Femur (tissue), 1 donor: ENCODE measurements around the gene AGXT.

Experiments
- DNase-seq: peaks from one replicate; pipeline ENCODE4 v3.0.0-alpha.2; 2017

The AGXT gene

DNA sequence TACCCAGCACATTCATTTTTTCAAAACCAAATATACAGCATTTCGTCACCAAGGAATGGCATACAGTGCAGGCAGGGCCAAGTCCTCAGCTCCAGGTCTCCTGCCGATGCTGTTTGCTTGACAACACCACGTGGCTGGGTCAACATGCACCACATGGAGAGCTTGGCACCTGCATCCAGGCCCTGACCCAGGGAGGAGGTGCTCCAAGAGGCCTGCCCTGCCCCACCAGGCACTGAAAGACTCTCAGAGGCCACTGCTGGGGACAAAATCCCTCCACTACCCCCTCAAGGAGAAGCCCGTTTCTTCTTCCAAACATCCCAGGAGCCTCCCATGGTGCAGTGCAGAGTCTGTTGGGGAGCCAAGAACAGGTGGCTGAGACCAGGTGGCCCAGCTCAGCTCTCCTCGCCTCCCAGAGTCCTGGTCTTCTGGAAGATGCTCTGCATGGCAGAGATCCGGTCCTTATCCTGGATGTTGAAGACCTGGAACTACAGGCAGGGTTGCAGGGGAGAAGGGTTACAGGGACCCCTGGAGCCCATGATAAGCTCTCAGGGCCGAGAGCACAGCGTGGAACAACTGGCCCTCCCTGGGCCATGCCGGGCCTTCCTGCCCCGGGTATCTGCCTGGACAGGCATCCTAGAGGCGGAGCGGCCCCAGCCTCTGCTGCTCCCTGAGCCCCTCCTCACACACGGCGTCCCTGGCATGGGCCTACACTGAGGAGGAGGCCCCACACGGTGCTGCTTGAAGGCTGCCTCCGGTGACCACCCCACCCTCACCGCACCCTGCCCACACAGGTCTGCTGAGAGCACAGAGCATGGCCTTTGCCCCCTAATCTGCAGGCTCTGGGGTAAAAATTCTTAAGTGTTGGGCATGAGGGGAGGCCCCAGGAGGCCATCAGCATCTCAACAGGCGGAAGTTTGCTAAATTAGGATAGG is 18.3 kb downstream of the AGXT start:
- no peak for DNase-seq

DNA sequence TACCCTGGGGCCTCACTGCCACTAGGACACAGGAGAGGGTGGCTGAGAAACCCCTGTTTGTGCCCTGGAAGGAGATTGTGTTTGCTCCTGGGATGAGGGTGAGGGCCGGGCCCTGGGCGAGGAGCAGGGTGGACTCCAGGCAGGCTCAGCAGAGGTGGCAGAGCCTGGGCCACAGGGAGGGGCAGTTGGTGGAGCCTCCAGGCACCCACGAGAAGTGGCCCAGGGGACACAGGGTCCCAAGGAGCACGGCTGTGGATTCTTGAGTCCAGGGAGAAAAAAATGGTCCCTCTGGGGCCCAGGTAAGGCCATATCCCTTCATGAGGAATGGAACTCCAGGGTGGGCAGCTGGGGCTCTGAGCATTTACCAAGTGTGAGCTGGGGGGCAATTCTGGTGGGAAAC is 19.0 kb downstream of the AGXT start:
- no peak for DNase-seq

- no peak for DNase-seq
Measured at GRCh38 chr2:240888130-240888889, 19.7 kb downstream of the AGXT start.

- DNase-seq = no peak
Measured at GRCh38 chr2:240888890-240889573, 20.4 kb downstream of the AGXT start.

- DNase-seq = no peak
Measured at GRCh38 chr2:240889601-240890560, 21.3 kb downstream of the AGXT start.

- DNase-seq = no peak
Measured at GRCh38 chr2:240890691-240891090, 22.1 kb downstream of the AGXT start.

DNA sequence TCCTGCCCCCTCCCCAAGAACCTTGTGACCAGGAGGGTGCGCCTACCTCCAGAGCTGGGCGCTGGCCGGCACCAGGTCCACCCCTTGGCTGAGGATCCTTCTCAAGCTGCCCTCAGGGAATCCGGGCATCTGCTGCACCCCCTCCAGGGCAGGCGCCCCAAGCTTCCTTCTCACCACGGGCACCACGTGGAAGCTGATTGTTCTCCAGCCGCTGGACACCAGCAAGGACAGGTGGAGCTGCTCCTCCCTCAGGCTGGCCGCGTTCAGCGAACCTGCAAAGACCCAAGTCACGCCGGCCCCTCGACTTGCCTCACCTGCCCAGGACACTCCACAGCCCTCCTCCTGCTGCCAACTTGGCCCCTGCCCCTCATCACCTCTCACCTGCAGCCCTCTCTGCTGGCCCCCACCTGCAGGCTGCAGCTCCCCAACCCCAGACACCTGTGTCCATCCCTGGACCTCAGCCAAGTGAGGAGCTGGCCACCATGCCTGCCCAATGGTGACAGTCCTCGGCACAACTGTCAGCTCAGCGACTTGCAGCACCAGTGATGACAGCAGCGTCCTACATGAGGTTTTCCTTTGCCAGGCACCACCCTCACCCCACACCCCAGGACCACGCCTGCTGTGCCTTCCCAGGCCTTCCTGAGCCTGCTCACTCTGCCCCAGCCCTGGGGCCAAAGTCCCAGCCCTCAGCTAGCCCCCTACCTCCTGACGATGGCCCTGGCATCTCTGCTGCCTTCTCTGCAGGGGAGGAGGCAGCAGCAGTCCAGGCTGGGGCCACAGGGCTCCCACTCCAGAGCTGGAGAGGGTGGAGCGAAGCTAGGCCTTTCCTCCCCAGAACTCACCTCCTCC is 23.1 kb downstream of the AGXT start:
- no peak for DNase-seq

GRCh38 chr2:240892356-240892755 is 23.7 kb downstream of the AGXT start:
- DNase-seq = no peak

DNA sequence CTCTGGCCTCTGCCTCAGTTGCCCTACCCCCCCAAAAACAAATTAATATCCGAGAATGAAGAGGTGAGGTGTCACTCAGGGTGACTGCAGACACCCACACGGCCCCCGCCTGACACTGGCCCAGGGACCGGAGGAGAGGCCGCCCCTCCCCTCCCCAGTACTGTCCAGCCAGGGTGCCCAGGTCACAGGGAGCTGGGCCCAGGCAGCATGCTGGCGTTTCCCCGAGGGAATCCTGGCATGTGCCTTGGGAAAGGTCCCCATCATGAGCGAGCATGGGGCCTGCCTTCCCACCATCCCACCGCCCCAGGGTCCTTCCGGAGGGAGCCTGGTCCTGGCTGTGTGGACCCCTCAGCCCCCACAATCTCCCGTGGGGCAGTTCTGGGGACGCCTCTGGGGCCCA is 24.3 kb downstream of the AGXT start:
- no peak for DNase-seq

GRCh38 chr2:240893363-240893844 is 24.8 kb downstream of the AGXT start:
- peak; percentile 54 for DNase-seq

- DNase-seq = no peak
Measured at GRCh38 chr2:240894006-240894405, 25.4 kb downstream of the AGXT start.

GRCh38 chr2:240894836-240895558 is 26.4 kb downstream of the AGXT start:
- no peak for DNase-seq

DNA sequence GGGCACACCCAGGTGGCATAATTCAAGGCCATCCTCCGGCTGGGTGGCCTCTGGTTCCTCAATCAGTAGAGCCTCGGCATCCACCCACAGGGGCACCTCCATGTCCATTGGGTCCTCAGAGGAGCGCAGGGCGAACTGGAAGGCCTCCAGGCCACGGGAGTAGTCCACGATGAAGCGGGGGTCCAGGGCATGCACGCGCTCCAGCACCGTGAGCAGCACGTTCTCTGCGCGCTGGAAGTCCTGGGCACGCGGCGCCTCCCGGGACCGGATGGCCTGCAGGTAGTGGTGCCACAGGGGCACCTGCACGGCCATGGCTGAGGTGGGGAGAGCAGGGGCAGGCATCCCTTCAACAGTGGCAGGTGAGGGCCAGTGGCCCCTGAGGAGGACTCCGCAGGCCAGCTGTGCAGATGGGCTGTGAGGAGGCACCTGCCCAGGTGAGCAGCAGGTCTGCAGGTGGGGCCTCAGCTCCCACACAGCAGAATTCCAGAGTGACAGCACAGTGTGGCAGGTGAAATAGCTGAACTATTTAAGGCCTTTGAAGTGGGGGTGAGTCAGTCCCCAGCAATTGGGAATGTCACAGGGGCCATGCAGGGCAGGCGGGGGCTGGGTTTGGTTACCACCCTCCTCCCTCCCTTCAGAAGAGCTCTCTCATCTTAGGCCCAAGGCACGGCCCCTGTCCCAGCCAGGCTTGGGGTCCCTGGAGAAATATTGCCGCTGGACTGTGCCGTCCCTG is 27.2 kb downstream of the AGXT start, which contains the start of gene MAB21L4:
Gene MAB21L4, minus strand, starts transcription at position 501 of the 733 bp plus-strand sequence. Its CDS starts 159 bp downstream, at position 342.
- no peak for DNase-seq

GRCh38 chr2:240896394-240896793 is 27.8 kb downstream of the AGXT start:
- no peak for DNase-seq

DNA sequence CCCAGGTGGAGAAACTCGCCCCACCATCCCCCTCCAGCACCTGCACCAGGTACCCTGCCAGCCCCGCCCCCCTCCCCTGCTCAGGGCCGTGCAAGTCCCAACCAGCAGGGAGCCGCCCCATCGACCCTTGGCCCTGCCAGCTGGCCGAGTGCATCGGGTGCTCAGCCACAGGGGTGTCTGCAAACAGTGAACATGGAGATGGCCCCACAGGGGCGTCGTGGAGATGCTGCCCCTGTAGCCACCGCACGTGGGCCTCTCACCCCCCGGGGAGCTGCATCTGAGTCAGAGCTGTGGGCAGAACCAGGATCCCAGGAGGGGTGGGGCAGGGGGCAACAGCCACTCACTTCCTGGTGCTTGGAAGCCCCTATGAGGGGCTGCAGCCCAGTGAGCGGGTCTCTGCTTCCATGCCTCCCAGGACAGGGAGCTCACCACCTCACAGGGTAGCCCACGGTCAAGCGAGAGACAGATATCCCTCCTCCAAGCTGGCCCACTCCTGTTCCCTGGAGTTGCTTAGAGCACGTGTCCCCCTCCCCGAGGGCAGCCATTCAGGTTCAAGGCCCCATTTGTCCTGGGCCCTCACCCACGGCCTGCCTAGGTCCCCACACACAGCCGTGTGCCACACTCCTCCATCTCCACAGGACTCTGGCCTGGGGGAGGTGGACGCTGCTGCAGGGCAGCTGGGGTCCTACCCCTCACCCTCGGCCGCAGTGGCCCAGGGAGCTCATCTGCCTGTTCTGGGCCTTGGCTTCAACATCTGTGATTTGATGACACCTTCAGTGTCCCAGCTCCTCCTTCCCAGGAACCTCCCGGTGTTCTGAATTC is 28.5 kb downstream of the AGXT start:
- no peak for DNase-seq

- no peak for DNase-seq
Measured at GRCh38 chr2:240898108-240898730, 29.6 kb downstream of the AGXT start.

DNA sequence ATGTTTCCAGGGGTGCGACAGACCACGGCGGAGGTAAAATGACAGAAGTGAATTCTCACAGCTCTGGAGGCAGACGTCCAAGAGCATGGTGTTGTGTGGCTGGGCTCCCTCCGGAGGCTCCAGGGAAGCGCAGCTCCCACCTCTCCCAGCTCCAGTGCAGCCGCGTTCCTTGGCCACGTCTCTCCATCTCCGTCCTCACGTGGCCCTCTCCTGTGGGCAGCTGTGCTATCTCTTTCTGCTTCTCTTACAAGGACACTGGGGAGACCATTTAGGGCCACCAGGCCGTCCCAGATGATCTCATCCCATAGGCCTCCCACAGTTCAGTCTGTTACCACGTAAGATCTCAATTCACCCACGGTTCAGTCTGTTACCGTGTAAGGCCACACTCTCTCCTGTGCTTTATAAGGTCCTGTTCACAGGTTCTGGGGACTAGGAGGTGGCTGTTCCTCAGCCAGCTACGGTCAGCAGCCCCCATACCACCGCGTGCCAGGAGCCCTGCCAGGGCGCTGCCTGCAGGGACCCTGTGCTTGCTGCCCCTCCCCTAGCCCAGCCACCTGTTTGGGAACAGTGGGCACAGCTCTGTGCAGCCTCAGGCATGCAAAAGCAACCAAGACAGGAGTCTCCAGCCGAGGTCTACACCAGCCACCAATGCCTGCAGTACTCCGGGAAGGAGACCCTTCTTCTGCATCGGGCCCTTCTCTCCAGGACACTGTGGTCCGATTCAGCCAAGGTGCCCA is 30.3 kb downstream of the AGXT start:
- no peak for DNase-seq
